GM12891 (cell line): ENCODE data around the gene CRYGB.
"Not testable (repeated sequence)": the region's sequence is repeated elsewhere in the genome, so short reads cannot be mapped to it uniquely, and the experiment has no call there.

Source experiments
- DNase-seq: peaks from one replicate; pipeline ENCODE4 v3.0.0; 2011; ENCODE audit warnings: low spot score; ENCODE audit not compliant: insufficient read length
- FAIRE-seq: peaks from 2 replicates; lab custom pipeline; 2011; peaks lifted over from hg19 to GRCh38; lab: Jason Lieb, UNC
- PAX5 ChIP-seq: IDR thresholded peaks from 2 replicates; pipeline ENCODE4 v1.6.1; 2011; ENCODE audit warnings: low read length, moderate library complexity, mild to moderate bottlenecking; ENCODE audit not compliant: insufficient read depth, severe bottlenecking
- POLR2A ChIP-seq: IDR thresholded peaks from 2 replicates; pipeline ENCODE4 v1.6.1; 2011; ENCODE audit warnings: low read depth, low read length, control low read depth
- POLR2AphosphoS5 ChIP-seq: IDR thresholded peaks from 2 replicates; pipeline ENCODE4 v1.6.1; 2011; ENCODE audit warnings: low read depth, low read length, control low read depth
- POU2F2 ChIP-seq: IDR thresholded peaks from 2 replicates; pipeline ENCODE4 v1.6.1; 2011; ENCODE audit warnings: low read depth, mild to moderate bottlenecking, control low read depth, low read length, moderate library complexity
- SPI1 ChIP-seq: IDR thresholded peaks from 2 replicates; pipeline ENCODE4 v1.6.1; 2011; ENCODE audit warnings: low read depth, low read length, control low read depth
- TAF1 ChIP-seq: IDR thresholded peaks from 2 replicates; pipeline ENCODE4 v1.6.1; 2011; ENCODE audit warnings: low read depth, low read length, control low read depth

The CRYGB gene

DNA sequence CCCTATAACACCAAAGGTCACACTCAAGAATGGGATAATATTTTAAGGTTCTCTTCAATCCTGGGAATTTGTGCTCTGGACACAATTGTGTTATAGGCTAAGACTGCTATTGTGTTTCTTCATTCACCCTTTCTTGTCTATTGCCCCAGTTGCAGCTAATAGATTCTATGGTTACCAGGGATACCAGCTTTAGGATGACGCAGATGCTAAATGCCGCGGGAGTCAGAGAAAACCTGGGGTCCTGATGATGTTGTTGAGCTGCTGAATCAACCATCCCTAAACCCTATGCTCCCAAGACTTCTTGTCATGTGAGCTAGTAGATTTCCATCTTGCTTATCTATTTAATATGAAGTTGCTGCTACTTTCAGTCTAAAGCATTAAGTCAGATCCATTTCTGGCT lies 27.0 kb downstream of the CRYGB start:
- no peak for DNase-seq
- FAIRE-seq, result no peak
- TF ChIP-seq PAX5 (no peak), SPI1 (no peak), POLR2A (no peak), TAF1 (no peak), POLR2AphosphoS5 (no peak), POU2F2 (no peak)

DNA sequence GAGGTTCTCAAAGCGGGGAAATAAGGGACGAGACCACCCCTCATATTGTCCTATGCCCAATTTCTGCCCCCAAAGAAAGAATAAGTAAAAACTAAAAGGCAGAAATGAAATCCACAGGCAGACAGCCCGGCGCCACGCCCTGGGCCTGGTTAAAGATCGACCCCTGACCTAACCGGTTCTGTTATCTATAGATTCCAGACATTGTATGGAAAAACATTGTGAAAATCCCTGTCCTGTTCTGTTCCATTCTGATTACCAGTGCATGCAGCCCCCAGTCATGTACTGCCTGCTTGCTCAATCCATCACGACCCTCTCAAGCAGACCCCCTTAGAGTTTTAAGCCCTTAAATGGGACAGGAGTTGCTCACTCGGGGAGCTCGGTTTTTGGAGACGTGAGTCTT lies 28.6 kb downstream of the CRYGB start:
- FAIRE-seq, DNase-seq: not testable (repeated sequence)

DNA sequence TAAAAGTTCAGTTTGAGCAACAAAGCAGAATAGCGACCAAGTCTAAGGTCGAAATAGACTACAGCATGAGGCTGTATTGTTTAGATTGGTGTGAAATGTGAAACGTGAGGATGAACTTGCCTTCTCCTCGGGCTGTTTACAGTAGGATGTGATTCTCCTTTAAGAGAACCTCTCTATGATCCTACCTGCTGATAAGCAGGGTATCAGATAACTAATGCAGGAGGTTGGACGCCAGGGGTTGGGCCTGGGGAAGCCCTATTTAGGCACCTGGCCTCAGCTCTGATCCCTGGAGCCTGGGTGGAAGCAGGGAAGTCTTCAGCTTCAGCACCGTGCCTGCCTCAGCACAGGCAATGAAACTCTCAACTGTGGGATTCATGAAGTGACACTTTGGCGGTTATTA lies 33.0 kb downstream of the CRYGB start:
- DNase-seq (no peak), FAIRE-seq (no peak)

DNA sequence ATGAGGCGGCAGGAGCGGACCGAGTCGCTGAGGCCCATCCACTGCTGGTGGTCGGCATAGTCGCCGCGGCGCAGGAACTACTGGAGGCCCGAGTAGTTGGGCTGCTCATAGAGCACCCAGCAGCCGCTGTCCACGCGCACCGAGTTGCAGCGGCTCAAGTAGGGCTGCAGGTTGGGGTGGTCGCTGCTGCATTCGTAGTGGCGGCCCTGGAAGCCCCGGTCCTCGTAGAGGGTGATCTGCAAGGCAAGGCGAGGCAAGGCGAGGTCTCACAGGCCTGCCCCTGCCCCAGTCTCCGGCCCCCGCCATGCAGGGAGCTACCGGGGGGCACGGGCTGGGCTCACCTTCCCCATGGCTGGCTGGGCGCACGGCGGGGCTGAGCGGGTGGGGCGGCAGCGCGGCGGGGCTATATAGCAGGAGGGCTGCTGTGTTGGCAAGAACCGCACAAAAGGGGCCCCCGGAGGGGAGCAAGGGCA lies 33.6 kb downstream of the CRYGB start:
- not testable (repeated sequence) for FAIRE-seq

More for the DNA sequence above, 33.0 kb downstream of the CRYGB start:
- no peak for TF ChIP-seq PAX5
- no peak for TF ChIP-seq POU2F2
- TF ChIP-seq TAF1, result no peak
- no peak for TF ChIP-seq SPI1
- no peak for TF ChIP-seq POLR2AphosphoS5
- TF ChIP-seq POLR2A, result no peak

DNA sequence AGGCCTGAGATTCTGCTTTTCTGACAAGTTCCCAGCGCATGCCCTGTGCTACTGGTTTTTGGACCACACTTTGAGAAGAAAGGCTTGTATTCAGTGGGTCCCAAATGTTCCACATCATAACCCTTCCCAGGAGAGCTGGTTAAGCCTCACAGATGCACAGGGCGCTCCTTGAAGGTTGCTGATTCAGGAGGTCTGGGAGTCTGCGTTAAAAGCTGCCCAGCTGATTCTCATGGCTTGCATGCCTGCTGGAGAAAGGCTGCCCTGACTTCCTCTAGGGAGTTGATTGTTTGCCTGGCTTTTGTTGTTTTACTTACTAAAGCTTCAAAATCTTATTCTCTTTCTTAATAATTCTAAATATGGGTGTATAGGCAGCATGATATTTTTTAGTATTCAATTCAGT lies 42.3 kb downstream of the CRYGB start:
- DNase-seq, result no peak
- TF ChIP-seq PAX5, result no peak
- no peak for TF ChIP-seq TAF1
- no peak for TF ChIP-seq SPI1
- TF ChIP-seq POLR2AphosphoS5, result no peak
- TF ChIP-seq POLR2A, result no peak
- no peak for TF ChIP-seq POU2F2
- no peak for FAIRE-seq

More for the DNA sequence above, 33.6 kb downstream of the CRYGB start:
- not testable (repeated sequence) for DNase-seq

DNA sequence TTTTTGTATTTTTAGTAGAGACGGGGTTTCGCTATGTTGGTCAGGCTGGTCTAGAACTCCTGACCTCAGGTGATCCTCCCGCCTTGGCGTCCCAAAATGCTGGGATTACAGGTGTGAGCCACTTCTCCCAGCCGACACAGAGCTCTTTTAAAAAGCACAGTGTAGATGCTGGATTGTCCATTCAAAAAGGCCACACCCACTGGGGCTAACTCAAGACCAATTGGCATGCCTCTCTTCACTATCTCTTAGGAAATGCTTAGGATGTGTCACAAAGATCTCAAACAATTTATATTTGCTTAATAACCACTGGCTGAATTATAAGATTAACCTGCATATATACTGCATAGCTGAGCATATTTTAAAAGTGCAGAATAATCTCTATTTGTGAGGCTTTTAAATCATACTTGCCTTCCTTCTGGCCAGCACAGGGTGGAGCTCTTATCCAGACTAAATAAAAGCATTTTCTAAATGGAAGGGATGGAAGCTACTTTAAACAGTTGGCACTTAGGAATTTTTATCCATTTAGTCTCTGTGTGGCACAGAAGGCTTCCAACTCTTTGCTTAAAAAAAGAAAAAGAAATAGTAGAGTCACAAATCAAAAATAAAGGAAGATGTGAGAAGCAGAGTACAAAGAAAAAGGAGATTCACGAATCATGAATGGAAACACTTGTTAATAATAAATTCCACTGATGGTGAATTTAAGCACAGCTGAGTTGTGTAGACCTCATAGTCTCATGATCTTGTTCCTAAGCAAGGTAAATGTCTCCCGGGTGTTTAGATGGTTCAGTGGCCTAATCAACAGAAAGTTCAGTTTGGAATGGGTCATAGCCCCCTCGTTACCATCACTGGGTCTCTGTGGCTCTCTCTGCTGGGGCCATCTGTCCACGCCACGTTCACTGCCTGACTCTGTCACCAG lies 44.0 kb downstream of the CRYGB start:
- FAIRE-seq (no peak), DNase-seq (no peak)
- TF ChIP-seq SPI1, result no peak
- no peak for TF ChIP-seq TAF1
- no peak for TF ChIP-seq POLR2AphosphoS5
- TF ChIP-seq PAX5, result no peak
- TF ChIP-seq POLR2A, result no peak
- no peak for TF ChIP-seq POU2F2

DNA sequence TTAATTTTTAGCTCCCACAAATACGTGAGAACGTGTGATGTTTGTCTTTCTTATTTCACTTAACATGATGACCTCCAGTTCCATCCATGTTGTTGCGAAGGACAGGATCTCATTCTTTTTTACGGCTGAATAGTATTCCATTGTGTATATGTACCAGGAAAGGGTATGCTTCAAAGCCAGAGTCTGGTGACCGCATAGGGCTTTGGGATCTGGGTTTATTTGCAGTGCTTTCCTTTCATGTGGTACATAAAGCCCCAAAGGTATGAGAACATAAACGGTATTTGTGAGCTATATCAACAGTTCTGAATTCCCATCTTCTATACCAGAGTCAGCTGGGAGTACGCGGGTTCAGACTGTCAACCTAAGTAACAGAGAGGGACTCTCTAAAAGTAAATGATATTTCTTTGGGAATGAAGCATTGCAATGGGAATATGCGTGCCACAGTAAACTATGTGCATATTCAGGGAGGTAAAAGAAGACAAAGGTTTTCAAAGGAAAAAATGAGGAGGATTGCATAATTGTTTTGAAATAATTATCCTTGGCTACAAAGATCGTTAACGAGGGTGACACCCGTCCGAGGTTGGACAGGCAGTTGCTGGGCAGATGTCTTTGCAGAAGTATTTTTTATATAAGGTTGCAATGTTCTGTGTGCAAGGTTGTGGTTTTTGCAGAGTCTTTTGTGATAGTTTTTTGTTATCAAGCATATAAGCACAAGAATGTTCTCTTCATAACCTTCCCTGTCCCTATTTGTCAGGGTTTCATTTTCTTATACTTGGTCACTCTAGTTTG lies 46.1 kb downstream of the CRYGB start:
- FAIRE-seq, result no peak
- no peak for DNase-seq
- TF ChIP-seq POU2F2 (no peak), POLR2A (no peak), TAF1 (no peak), SPI1 (no peak)

DNA sequence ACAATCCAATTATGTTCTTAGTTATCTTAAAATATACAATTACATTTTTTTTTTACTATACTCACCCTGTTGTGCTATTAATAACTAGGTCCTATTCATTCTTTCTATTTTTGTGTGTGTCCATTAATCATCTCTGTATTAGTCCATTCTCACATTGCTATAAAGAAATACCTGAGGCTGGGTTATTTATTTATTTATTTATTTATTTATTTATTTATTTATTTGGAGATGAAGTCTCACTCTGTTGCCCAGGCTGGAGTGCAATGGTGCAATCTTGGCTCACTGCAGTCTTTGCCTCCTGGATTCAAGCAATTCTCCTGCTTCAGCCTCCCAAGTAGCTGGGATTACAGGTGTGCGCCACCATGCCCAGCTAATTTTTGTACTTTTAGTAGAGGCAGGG lies 47.3 kb downstream of the CRYGB start:
- FAIRE-seq, DNase-seq: not testable (repeated sequence)

DNA sequence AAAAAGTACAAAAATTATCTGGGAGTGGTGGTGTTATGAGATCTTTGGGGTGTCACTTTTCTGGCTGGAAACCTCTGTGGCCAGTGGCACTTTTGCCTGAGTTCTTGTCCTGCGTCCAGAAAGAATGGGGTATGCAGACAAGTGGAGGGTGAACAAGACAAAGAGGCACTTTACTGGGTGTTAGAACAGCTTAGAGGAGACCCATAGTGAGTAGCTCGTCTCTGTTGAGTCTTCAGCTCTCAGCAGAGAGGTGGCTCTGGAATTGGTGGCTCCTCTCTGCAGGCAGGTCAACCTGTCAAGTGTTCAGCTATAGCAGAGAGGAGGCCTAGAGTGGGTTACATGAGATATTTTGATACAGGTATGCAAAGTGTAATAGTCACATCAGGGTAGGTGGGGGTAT lies 47.7 kb downstream of the CRYGB start:
- no peak for FAIRE-seq
- no peak for TF ChIP-seq TAF1
- TF ChIP-seq POLR2A, result no peak
- TF ChIP-seq POLR2AphosphoS5, result no peak
- TF ChIP-seq POU2F2, result no peak
- no peak for TF ChIP-seq PAX5
- TF ChIP-seq SPI1, result no peak
- DNase-seq, result no peak

DNA sequence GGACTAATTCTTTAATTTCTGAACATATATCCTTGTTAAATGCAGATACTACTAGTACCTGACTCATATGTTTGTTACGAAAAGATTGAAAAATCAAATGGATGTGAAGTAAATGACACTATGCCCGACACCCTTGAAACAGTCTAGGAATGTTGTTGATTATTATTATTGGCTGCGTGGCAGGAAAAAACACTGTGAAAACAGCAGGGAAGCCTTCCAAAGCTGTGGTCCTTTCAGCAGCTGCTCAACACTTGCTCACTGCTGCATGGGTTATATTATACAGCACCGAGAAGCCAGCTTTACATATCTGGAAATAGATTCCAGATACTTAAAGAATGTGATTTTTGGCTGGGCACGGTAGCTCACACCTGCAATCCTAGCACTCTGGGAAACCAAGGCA lies 48.2 kb downstream of the CRYGB start:
- no peak for DNase-seq
- FAIRE-seq, result no peak
- no peak for TF ChIP-seq SPI1
- no peak for TF ChIP-seq POLR2AphosphoS5
- no peak for TF ChIP-seq PAX5
- TF ChIP-seq POU2F2, result no peak
- no peak for TF ChIP-seq TAF1
- TF ChIP-seq POLR2A, result no peak
